ENCODE results near the gene EFCAB6. TPM values are rescaled to one million over a fixed set of nuclear protein-coding genes. Genes with fewer than 3 reads are reported as not detected.

EFCAB6 gene
- total and polyA plus RNA-seq, 2 of the 4 experiments (the other 2 are of a cell fraction) = 0.44 to 1.1 TPM

GRCh38 chr22:43831561-43832392, 19.7 kb upstream of the EFCAB6 start:
- Histone ChIP-seq H4K5ac (ENCODE audit: low read depth, low read length) (no peak overlapping the region), H3K14ac (replicated peaks; ENCODE audit: low read depth, low read length) (no peak overlapping the region), H2AFZ (replicated peaks; ENCODE audit: low read length, poor library complexity) (peak overlapping the region; percentile 33), H2AK9ac (replicated peaks; ENCODE audit: low read depth, low read length, poor library complexity) (peak overlapping the region; percentile 28), H2BK20ac (ENCODE audit: low read depth, low read length) (no peak overlapping the region), H3K4me3 (ENCODE audit: insufficient read depth, low read depth, low read length) (no peak overlapping the region), H4K20me1 (ENCODE audit: insufficient read depth, low read length) (no peaks in the 10 kb centered on the region; the same call in 1 of the 2 replicates), H3K4me2 (ENCODE audit: low read depth, low read length) (no peak overlapping the region), H3K36me3 (ENCODE audit: control insufficient read depth, insufficient read depth, low read length) (peaks cover 3% of the 10 kb centered on the region; the same call in 1 of the 2 replicates), H3K9ac (ENCODE audit: low read depth, low read length) (no peak overlapping the region), H4K8ac (ENCODE audit: low read depth in 2 of 2, low read length in 2 of 2) (no peak overlapping the region), H3K9me3 (ENCODE audit: control insufficient read depth, insufficient read depth, low read length) (no peaks in the 10 kb centered on the region), H2AK5ac (ENCODE audit: low read depth, low read length) (no peak overlapping the region), H3K4ac (ENCODE audit: low read depth, low read length) (no peak overlapping the region), H3K23ac (ENCODE audit: low read depth, low read length) (no peak overlapping the region), H3K4me1 (ENCODE audit: control insufficient read depth, insufficient read depth, low read length) (peaks cover 36% of the 10 kb centered on the region), H4K91ac (ENCODE audit: insufficient read depth, low read depth, low read length) (no peak overlapping the region), H3K27ac (ENCODE audit: insufficient read depth, low read length) (no peak overlapping the region), H3K9me1 (ENCODE audit: insufficient read depth, low read length) (peaks cover 13% of the 10 kb centered on the region), H3K27me3 (ENCODE audit: control insufficient read depth, insufficient read depth, low read length) (no peaks in the 10 kb centered on the region; the same call in 1 of the 2 replicates), H3K79me1 (ENCODE audit: low read depth in 1 of 2, low read length in 2 of 2) (no peaks in the 10 kb centered on the region), H3K18ac (ENCODE audit: low read depth, low read length) (no peak overlapping the region), H2BK15ac (ENCODE audit: low read depth, low read length) (no peak overlapping the region), H3K56ac (ENCODE audit: extremely low read depth, insufficient read depth, low read length) (no peak overlapping the region), H2BK5ac (ENCODE audit: low read depth, low read length, poor library complexity, severe bottlenecking) (no peak overlapping the region), H2BK120ac (ENCODE audit: low read depth, low read length) (no peak overlapping the region)
- BruUV-seq (replicated peaks) = no TSS peak
- CTCF ChIA-PET = no interaction called here
- in situ Hi-C loops (cut with MboI; ENCODE audit: low sequenced_read_pairs) (no loop called here), intact Hi-C loops (cut with micrococcal nuclease) (no loop called here), dilution Hi-C loops (cut with HindIII; ENCODE audit: low sequenced_read_pairs, unreplicated experiment) (no loop called here)
- TF ChIP-seq SMC3 (IDR thresholded peaks at IDR 0.05; ENCODE audit: low read depth, low read length) (no peak), CEBPB (IDR thresholded peaks at IDR 0.05; ENCODE audit: low read depth, low read length) (no peak)
- DNase-seq = no peak
- POLR2A ChIA-PET (ENCODE audit: unreplicated experiment) = no interaction called here
- no peak for ATAC-seq (ENCODE audit: low read depth)
- WGBS, 2 experiments (ENCODE audit: extremely low coverage in 2 of 2, insufficient read length in 1 of 2) = 96% methylated on average over 19 of the region's 33 CpGs; no CpG with 5 or more reads in 1 of the 2 experiments
